GM19438 (cell line): Measurements from ENCODE around the gene COBL.

Source experiments
- ATAC-seq: cut with Tn5 transposase; IDR thresholded peaks from one replicate; pipeline ENCODE4 v1.9.1; 2021; ENCODE audit warnings: low read depth; ENCODE audit not compliant: unreplicated experiment

The COBL gene

DNA sequence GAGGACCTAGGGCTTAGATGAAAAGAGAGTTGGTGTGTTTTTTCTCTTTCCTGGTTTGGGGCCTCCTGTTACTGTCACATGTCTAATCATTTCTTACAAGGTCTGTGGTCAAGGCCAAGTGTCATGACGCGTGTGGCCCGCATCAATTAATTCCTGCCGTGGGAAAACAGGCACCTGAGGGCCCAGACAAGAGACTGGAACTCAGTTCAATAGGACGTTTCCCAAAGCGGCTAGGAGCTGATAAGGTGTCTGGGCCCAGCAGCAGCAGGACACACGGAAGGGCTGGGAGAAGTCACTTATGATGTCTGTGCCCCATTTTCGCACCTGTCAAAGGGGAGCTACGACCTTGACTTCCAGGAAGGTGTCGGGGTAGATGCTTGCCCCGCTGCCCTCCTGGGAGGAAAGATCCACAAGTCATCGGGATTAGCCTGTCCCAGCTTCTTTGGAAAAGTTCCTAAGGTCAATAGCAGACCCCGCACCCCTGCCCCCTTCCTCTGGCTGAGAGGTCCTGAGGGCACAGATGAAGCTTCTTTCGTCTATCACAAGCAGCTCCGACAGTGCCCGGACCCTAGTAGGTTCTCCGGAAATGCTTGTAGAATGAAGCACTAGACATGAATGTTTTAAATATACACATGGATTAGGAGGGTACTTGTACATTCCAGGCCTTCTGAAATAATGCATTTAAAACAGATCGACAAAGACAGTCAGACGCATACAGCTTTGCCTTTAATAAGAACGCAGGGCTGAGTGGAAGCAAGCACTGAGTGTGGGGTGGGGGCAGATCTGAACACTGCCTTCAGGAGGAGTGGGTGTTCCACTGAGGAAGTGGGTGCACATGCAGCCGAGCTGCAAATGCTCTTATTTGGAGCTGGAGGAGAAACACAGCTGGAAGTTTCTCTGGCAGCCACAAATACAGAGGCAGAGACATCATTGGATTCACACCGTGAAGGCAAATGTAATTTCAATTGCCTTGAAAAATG lies 296.4 kb downstream of the COBL start:
- no peak for ATAC-seq

DNA sequence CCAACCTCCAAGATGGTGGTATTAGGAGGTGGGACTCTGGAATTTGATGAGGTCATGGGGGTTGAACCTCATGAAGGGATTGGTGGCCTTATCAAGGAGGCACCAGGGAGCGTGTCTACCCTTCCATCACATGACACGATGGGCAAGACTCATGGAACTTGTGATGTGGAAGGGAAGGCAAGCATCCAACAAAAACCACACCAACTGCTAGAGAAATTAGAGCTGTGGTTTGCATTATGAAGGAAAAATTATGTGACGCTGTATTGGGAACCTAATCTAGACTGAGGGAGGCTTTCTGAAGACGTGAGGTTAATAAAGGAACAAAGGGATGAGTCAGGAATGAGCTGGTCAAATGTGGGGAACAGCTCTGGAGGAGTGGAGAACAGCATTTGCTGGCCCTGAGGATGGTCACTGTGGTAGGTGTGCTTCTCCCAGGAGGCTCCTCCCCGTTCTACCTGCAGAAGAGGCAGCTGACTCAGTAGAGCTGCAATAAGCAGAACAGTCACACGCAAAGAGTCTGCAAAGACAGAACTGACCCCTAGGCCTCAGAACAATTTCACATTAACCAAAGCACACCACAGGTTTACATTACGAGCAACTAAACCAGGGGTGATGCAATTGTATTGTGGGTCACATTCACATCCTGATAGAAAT lies 297.3 kb downstream of the COBL start:
- ATAC-seq, result no peak

DNA sequence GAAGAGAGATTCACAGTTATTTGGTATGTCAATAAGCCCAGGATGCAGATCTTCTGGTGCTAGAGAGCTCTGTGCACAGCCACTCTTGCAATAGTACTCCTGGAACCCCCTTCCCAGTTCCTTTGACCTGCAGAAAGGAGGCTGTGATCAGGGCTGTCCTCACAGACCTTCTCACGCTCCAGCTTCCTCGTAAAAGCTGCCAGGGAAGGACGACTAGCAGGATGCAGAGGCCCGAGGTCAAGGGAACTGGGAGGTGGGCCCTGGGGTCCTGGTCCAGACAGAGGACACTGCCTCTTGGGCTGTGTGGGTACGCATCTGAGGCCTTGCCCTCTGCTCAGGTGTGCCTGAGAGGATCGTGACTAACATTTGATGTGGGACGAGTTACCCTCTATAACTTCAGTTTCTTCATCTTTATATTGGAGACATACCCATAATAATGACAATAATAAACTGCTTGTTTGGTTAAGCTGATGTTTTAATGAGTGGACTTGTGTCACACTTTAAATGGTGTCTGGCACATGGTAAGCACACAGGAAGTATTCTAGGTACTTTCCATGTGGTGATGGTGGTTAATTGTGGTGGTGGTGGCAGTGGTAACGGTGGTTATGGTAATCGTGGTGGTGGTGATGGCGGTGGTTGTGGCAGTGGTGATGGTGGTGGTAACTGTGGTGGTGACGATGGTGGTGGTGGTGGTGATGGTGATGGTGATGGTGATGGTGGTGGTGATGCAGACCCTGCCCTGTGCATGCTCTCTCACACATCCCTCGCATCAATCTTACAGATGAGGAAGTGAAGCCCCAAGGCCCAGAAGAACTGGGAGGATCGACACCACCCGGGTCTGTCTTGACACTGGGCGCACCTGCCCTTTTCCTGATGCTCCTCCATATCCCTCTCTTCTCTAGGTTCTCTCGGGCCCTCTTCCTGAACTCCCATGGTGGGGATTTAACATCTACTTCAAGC lies 298.8 kb downstream of the COBL start:
- no peak for ATAC-seq

DNA sequence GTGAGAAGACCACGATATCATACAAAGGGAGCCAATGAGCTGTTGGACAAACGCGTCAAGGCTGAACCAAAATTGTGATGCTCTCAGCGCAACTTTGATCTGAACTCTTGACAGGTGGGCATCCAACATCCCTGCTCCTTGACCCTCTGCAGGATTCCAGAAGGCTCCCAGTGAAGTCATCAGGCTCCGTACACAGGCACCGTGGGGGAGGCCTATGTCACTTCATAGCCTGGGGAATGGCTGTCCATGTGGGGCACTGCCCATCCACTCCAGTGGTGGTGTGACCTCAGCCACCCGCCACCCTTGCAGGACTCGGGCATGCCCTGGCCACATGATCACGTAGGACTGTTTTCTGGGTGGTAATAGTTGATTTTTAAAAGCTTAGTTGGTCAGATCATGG lies 300.1 kb downstream of the COBL start:
- no peak for ATAC-seq

DNA sequence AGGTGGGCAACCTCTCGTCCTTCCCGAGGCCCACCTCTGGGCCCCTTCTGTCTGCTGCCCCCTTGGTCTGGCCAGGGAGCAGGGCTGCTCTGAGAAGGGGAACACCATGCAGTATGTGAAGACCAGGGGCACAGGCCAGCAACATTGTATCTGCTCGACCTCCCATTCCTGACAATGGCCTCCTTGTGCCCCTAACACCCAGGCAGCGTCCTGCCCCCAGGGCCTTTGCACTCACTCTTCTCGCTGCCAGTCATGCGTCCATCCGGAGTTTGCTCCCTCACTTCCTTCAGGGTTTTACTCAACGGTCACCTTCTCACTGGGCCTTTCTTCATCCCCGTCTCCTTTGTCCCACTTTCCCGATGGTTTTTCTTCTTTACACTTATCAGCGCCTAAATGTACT lies 301.0 kb downstream of the COBL start:
- no peak for ATAC-seq

DNA sequence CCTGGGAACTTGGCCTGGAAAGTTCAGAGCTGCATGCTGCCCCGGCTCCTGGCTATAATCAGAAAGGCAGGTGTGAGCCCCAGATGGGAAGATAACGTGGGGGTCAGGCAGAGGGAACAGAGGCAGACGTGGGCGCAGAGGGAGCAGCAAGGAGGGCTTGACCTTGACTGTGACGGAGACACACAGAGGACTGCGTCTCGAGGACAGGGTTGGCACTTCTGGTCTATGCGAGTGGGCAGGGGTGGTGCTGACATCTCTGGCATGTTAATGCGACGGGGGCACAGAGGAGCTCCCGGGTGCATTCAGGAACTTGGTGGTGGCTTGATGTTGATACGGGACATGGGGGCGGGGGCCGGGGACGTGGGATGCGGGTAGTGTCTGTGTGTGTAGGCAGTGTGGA lies 301.8 kb downstream of the COBL start:
- ATAC-seq, result no peak

DNA sequence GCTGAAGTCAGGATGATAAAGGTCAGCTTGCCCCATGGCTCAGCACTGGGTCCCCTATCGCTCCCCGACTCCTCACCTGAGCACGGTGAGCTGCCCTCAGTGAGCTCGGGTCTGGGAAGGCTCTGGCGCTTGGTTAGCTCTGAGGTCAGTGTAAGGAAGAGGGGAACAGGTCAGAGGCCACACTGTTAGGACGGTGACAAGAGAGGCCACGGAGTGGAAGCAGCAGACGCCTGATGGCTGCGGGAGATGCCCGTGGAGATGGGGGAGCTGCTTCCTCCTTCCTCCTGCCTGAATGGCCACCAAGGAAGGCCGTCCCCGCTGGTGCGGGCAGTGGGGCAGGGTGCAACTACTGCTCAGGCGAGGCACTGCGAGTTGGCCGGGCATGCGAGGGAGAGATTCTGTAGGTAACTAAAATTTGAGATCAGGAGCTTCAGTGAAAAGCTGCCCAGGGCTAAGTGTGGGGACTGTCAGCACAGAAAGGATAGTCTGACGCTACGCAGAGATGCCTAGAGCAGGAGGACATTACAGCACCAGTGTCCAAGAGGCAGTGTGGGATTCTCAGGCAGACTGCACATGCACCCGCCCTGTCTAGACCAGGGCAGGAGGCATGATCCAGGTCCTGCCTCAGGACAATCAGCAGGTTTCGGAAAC lies 302.6 kb downstream of the COBL start:
- ATAC-seq, result no peak

DNA sequence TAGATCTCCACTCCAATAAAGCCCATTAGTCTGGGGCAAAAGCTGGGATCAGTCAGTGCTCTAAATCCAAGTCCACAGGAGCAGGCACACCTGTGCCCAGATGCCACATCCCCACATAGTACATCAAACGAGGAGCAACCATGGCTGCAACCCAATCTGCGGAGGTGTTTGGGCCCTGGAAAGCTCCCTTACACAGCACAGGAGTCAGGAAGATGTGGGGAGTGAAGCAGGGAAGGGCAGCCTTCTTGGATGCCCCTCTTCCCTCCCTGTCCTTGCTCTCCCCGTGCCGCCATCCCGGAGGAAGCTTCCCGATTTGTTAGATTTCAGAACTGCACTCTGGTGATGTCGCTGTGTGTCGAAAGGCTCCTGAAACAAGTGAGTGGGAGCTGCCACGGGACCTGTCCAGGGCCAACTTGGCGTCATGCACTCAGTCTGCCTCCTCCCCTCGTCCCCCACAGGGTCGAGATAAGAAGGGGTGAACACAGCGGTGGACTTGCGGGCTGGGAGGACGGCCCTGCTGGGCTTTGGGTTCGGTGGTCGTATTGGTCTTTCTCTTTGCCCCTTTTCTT lies 303.3 kb downstream of the COBL start:
- no peak for ATAC-seq

DNA sequence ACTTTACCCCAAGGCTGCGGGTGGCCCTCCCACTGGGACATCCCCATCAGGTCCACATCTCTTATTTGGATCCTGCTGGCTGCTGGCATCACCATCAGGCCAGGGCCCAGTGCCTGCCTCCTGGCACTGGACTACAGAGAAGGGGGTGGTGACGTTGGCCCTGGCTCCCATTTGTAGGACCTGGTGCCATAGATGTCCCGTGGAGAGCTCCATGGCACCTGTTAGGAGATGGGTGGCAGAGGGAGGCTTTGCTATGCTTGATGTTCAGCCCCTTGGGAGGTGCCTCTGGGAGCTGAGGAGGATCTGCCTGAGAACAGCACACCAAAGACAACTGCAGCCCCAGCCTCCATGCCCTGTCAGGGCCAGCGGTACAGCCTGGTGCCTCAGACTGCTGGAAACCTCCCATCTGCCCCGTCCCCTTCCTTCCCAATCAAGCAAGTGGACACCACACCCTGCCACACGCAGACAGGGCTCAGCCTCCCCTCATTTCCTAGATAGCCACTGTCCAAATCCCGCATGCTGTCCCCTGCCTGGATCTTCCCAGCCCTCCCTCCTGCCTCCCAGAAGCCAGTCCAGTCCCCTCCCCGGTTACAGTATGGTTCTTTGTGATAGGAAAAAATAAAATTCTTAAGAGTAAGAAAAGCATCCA lies 303.9 kb downstream of the COBL start:
- no peak for ATAC-seq

DNA sequence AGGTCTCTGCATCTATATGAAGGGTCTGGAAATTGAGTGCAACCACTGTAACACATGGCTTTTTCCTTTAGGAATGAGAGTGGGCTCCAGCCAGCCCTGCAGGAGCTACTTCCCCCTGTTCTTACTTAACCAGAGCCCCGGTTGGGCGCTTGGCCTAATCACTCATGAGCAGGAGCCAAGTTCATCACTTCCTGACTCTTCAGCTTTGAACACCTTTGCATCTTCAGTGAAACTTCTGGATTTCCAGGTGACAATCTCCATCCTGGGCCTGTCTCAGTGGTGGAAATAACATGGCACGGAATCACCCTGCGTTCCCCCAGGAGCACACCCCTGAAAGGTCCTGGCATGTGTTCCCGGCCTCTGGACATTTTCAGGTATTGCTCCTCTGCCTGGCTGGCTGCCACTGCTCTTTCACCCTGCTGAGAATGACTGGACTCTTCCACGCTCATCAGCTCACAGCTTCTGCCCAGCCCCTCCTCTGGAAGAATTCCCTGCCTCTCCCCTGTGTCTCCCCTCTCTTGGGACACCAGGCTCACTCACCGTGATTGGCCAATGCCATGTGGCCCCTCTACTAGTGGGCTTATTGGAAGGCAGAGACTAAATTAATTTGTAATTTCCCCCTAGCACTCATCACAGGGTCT lies 304.8 kb downstream of the COBL start:
- no peak for ATAC-seq

DNA sequence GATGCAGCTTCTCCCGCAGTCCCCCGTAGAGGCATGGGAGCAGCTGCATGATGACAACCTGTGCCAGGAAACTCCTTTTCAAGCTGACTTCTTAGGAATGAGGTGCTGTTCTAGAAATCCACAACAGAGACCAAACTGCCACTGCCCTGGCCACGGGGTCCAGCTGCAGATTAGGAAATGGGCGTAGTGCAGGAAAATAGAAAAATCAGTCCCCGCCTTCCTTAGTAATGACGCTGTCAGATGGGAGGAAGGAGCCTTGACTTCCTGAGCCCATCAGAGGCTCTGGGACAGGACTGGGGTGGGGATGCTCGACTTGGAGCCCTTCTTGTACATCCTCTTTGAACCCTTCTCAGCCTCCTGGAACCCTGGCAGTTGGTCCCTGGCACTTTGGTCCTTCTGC lies 306.1 kb downstream of the COBL start:
- no peak for ATAC-seq

DNA sequence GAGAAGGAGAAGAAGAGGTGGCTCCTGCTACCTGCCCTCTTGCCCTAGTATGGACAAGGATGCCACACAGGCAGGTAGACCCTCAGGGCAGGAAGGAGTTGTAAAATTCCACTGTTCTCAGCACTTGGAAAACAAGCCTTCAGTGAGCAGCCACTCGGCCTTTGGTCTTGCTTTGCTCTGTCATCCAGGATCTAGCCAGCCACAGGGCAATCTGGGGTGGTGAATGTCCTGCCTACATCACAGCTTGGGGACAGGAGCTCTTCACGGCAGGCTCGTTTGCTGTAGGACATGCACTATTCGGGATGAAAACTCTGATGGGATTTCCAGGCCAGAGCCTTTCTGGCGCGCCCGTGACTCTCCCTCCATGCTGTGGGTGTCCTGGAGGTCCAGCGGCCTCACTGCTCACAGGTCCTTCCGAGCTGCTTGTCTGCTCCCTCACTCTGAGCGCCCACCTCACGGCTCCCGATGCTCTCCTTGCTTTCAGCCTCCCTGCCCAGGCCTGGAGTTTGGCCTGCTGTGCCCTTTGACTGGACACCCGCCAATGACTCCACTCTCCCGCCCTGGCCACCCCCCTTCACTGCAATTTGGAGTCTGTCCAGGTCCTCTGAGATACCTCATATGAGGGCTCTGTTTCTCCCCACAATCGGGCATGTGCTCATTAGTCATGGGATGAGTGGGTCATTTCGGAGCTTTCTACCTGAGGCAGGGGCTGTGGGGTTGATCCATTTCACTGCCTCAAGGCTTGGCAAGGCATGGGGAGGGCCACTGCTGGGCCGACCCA lies 306.7 kb downstream of the COBL start:
- no peak for ATAC-seq

DNA sequence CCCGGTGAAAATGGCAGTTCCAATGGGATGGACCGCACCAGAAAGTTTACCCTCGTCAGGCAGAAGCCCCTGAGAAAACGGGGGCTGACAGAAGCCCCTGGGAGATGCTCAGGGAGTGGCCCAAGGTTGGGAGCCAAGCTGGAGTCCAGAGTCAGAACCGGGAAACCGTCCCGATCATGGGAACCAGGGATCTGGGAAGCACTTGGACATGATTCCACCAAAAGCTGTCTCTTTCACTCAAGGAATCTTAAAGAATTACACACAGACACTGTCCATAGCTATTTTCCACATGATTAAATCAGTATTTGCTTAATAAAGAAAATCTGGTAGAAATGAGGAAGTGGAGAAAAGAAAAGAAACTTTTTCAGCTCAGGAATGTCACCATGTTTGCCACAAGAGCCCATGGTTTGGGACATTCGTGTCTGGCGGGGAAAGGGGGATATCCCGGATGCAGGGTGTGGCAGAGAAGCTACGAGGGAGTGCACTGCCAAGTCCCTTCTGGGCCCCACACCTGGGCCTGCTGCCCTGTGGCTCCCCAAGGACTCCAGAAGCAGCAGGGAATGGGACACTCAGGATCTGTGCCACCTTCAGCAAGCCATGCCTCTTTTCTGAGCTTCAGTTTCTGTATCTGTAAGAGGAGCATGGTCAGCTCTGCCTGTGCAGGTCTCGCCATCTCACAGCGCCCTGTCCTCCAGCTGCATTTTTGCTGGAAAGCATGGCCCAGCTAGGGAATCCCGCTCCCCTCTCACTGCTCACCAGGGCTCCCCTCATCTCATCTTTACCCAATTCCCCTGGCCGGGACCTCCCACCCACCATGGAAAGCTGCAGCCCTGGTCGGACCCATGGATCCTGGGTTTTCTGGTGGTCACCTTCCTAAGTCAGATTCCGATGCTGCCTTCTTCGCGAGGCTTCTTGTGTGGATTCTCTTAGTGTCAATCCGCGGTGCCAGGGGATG lies 308.8 kb downstream of the COBL start:
- no peak for ATAC-seq

DNA sequence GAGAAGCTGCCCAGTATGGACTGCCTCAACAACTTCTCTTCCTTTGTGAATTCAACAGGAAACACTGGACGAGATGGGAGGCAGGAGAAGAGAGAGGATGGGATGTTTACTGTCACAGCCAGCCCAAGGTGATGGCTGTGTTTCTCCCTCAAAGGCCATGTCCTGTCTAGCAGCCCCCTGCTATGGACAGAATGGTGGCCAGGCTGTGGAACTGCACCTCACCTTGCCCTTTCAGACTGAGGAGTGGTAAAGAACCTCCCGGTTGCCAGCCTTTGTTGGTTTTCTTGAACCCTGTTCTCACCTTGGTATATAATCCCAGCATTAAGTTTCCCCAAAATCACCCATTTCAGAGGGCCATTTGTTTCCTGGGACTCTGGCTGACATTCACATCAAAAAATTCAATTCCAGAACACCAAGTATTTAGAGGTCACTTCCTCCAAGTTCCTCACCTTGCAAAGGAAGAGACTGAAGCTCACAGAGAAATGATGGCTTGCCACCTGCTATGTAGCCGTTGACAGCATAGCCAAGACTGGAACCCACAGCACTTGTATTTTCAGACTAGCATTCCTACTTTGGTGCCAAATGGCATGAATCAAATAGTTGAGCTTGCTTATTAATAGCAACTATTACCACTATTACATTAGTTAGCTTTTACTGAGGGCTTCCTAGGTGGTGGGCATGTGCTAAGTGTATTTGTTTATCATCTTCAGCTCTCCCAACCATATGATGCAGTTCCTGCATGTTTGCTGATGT lies 309.9 kb downstream of the COBL start:
- ATAC-seq, result no peak

DNA sequence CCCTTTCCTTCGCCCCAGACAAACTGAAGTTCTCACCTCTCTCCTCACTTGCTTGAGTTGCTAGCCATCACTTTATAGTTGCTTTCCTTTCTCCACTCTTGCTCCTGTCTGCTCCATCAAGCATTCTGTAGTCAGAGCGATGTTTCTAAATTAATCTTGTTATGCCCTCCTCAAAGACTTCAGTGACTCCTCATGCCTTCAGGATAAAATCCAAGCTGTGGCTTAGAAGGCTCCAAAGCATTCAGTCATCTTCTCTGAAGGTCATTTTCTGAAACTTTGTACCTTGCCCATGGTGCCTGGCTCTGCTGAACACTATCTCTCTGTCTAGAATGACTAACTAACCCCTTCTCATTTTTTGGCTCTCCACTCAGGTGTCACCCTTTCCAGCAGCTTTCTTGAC lies 311.5 kb downstream of the COBL start:
- no peak for ATAC-seq

DNA sequence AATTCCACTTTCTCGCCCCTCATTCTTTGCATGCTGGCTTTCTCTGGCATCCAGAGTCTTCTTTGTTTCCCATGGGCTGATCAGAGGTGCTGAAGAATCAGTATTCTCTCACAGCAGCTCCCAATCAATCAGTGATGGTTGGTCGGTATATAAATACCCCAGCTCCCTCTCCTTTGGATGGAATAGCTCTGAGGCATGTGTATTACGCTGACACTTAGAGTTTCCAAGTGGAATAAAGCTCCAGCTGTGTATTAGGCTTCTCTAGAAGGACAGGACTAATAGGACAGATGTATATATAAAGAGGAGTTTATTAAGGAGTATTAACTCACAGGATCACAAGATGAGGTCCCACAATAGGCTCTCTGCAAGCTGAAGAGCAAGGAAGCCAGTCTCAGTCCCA lies 315.7 kb downstream of the COBL start:
- ATAC-seq, result no peak
